HG02973 (cell line): ENCODE measurements around the gene PPIL1.
"Not testable (repeated sequence)": the region's sequence is repeated elsewhere in the genome, so short reads cannot be mapped to it uniquely, and the experiment has no call there.

Experiments used
- ATAC-seq: cut with Tn5 transposase; IDR thresholded peaks from one replicate; pipeline ENCODE4 v1.9.1; 2021; ENCODE audit warnings: moderate library complexity; ENCODE audit not compliant: unreplicated experiment

Gene PPIL1

GRCh38 chr6:36874443-36875249 lies at the start of gene PPIL1:
Gene PPIL1, minus strand, starts transcription at chr6:36874803. Its CDS starts 31 bp downstream, at chr6:36874772.
- ATAC-seq, result peak; percentile 69

GRCh38 chr6:36924131-36924530 lies 49.5 kb upstream of the PPIL1 start:
- no peak for ATAC-seq

GRCh38 chr6:36920546-36920945 lies 45.9 kb upstream of the PPIL1 start:
- ATAC-seq, result no peak

DNA sequence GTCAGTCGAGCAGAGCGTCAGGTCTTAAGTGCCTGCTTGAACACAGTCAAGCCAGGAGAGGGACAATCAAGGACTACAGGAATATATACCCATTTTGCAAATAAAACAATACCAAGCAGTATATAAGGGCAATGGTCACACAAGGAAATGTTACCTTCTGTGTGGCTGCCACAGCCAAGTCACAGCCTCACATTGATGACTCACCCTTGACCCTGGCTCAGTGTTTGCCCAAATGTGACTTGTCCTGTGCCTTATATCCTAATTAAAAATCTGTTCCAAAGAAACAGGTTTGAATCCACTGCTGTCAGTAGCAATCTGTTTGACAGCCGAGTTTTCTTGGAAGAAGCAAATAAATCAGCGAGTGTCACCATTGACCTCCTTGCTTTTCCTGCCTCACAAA lies 45.4 kb upstream of the PPIL1 start:
- ATAC-seq, result no peak

DNA sequence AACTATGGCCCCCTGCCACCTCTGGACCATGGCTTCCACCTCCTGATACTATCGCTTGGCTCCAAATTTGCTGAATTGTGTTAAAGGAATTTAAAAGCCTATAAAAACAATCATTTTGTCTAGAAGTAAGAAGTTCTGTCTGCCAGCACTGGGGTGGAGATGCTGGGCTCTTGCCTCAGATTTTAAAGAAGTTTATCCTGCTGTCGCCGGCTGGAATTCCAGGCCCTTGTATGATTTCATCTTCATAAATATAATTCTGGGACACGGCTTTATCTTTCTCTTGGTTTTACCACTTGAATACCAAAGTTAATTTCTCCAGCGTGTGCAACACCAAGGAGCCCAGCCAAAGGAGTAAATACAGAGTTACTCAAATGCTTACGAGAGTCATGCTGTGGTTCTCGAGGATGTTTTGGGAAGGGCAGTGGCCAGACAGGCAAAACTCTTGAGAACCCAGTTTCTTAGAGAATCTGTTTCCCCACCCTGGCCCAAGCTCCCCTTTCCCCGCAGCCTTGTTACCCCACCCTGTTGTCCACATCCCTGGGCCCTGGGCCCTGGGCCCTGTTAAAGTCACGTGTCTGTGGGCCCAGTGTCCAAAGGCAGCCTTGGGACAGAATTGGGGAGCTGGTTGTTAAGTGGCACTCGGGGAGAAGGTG lies 43.1 kb upstream of the PPIL1 start:
- ATAC-seq, result no peak

GRCh38 chr6:36916126-36916525 lies 41.5 kb upstream of the PPIL1 start:
- no peak for ATAC-seq

DNA sequence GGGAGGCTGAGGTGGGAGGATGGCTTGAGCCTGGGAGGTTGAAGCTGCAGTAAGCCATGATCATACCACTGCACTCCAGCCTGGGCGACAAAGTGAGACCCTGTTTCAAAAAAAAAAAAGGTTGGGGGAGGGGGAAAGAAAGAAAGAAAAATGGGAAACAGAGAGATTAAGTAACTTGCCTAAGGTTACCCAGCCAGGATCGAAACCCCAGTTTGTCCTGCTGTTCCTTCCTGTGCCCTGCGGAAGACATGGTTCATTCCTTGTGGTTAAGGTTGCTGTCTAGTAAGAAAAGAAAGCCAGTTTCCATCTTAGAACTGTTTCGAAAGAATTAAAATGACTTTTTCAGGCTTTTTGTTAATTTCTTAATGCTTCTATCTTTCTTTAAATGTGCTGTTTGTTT lies 41.0 kb upstream of the PPIL1 start:
- ATAC-seq, result no peak

DNA sequence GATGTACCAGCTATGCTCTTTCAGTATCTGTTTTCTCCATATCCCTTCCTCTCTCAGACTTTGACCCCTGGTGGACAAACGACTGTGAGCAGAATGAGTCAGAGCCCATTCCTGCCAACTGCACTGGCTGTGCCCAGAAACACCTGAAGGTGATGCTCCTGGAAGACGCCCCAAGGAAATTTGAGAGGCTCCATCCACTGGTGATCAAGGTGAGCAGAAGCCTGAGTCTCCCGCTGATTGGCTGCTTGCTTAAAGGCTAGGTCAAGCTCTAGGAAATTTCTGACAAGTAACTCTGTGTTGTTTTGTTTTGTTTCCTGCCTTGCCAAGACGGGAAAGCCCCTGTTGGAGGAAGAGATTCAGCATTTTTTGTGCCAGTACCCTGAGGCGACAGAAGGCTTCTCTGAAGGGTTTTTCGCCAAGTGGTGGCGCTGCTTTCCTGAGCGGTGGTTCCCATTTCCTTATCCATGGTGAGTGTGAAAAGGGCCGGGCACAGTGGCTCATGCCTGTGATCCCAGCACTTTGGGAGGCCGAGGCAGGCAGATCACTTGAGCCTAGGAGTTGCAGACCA lies 39.7 kb upstream of the PPIL1 start:
- ATAC-seq, result no peak

- no peak for ATAC-seq
Measured at GRCh38 chr6:36913082-36913481, 38.5 kb upstream of the PPIL1 start.

GRCh38 chr6:36912586-36912985 lies 38.0 kb upstream of the PPIL1 start:
- peak; percentile 78 for ATAC-seq

GRCh38 chr6:36912030-36912454 lies 37.4 kb upstream of the PPIL1 start:
- ATAC-seq, result peak; percentile 23

- no peak for ATAC-seq
Measured at GRCh38 chr6:36908747-36909146, 34.1 kb upstream of the PPIL1 start.

DNA sequence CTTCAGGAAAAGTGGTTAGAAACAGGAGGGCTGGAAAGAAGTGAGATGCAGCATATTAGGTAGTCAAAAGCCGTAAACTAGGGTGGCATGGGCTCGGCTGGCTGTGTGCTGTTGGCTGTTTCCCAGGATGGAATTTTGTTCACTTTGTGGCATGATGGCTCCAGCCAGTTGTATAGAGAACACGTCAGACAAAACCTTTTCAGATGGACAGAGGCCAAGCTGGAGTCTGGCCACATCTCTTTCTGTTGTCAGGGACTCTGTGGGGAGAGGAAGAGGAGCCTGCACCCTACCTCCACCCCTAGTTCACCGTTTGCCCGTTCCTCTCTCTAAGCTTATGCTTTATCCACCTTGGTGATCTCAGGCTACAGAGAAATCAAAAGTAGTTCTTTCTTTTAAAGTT lies 33.2 kb upstream of the PPIL1 start:
- ATAC-seq, result no peak

GRCh38 chr6:36906539-36907325 lies 32.1 kb upstream of the PPIL1 start:
- no peak for ATAC-seq

- ATAC-seq, result no peak
Measured at GRCh38 chr6:36904851-36905393, 30.3 kb upstream of the PPIL1 start.

DNA sequence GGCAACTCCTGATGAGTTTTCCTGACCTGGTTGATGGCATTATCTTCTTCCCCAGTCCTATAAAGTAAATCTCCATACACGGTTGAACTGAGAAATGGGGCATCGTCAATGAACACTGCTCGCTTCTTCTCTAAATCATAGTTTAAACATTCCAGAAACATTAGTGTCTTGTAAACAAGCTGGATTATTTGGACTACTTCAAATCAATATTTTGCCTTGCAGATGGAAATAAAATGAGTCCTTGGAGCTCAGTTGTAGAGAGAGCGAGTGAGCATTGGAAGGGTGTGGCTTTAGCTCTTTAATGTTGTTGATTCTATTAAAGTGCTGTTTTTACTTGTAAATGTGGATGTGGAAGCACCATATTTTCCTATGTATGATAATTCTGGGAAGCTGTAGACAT lies 29.5 kb upstream of the PPIL1 start:
- no peak for ATAC-seq

GRCh38 chr6:36897609-36898008 lies 23.0 kb upstream of the PPIL1 start:
- ATAC-seq, result no peak

DNA sequence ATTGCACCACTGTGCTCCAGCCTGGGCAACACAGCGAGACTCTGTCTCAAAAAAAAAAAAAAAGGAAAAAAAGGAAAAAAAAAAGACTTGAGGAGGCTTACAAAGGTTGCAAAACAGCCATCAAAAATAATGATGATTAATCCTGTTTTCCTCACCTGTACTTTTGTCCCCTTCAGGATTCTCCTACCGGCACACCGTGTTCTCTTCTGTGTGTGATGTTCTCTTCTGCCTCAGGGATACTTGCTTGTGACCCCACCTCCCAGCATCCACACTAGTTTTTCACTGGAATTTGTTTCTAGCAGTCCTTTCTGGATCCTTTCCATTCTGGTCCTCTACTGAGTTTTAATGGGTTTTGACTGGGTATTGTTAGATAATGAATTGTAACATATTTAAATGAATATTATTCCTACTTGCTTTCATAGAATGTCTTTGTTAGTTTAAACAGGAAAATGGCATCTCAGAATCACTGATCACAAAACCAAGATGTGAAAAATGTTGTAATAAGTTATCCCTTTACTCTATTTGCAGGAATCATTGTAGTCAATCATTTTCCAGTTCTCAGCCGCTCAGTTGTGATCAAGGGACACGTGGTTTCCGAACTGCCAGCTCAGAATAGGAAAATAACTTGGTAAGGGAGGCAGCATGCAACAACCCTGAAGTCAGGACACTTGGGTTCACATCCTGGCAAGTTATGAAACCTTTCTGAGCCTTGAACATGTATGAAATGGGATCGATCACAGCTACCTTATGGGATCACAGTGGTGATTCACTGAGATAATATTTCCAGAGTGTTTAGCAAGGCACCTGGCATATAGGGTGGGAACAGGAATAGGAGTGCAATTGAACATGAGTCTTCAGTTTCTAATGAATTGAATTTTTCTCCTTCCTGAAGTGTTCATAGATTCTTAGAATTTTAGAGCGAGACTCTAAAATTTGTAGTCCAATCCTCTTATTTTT lies 19.7 kb upstream of the PPIL1 start:
- ATAC-seq, result no peak

DNA sequence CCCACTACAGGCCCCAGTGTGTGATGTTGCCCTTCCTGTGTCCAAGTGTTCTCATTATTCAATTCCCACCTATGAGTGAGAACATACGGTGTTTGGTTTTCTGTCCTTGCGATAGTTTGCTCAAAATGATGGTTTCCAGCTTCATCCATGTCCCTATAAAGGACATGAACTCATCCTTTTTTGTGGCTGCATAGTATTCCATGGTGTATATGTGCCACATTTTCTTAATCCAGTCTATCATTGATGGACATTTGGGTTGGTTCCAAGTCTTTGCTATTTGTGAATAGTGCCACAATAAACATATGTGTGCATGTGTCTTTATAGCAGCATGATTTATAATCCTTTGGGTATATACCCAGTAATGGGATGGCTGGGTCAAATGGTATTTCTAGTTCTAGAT lies 16.6 kb upstream of the PPIL1 start:
- not testable (repeated sequence) for ATAC-seq

GRCh38 chr6:36890112-36890663 lies 15.6 kb upstream of the PPIL1 start:
- ATAC-seq, result no peak
